AG10803 (cell line): Measurements from ENCODE around the gene LTF.
"Not testable (repeated sequence)": the region's sequence is repeated elsewhere in the genome, so short reads cannot be mapped to it uniquely, and the experiment has no call there.

Experiments
- DNase-seq: peaks from one replicate; pipeline ENCODE4 v3.0.0; 2010; ENCODE audit warnings: low read depth
- H3K4me3 ChIP-seq: 2 replicates; pipeline ENCODE4 v1.5.1; 2011; ENCODE audit warnings: mild to moderate bottlenecking, low read length, control low read depth
- TF ChIP-seq, protein P1 (sequence below): conservative IDR thresholded peaks from 2 replicates; pipeline ENCODE4 v1.5.1; 2011; ENCODE audit warnings: mild to moderate bottlenecking, low read length, control low read depth, inconsistent platforms

Gene LTF

GRCh38 chr3:46408853-46409252, 55.9 kb downstream of the LTF start:
- H3K4me3 ChIP-seq, result no peak overlapping the region
- DNase-seq, result no peak
- TF ChIP-seq, protein P1, sequence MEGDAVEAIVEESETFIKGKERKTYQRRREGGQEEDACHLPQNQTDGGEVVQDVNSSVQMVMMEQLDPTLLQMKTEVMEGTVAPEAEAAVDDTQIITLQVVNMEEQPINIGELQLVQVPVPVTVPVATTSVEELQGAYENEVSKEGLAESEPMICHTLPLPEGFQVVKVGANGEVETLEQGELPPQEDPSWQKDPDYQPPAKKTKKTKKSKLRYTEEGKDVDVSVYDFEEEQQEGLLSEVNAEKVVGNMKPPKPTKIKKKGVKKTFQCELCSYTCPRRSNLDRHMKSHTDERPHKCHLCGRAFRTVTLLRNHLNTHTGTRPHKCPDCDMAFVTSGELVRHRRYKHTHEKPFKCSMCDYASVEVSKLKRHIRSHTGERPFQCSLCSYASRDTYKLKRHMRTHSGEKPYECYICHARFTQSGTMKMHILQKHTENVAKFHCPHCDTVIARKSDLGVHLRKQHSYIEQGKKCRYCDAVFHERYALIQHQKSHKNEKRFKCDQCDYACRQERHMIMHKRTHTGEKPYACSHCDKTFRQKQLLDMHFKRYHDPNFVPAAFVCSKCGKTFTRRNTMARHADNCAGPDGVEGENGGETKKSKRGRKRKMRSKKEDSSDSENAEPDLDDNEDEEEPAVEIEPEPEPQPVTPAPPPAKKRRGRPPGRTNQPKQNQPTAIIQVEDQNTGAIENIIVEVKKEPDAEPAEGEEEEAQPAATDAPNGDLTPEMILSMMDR, result no peak

DNA sequence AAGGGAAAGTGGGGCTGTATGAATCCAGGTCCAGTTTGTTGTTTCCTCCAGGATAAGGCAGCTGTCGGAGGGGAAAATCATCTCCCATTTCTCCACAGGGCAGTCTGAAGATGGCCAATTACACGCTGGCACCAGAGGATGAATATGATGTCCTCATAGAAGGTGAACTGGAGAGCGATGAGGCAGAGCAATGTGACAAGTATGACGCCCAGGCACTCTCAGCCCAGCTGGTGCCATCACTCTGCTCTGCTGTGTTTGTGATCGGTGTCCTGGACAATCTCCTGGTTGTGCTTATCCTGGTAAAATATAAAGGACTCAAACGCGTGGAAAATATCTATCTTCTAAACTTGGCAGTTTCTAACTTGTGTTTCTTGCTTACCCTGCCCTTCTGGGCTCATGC, 56.7 kb downstream of the LTF start:
- no peak for DNase-seq
- TF ChIP-seq, protein P1, result no peak
- no peak overlapping the region for H3K4me3 ChIP-seq

DNA sequence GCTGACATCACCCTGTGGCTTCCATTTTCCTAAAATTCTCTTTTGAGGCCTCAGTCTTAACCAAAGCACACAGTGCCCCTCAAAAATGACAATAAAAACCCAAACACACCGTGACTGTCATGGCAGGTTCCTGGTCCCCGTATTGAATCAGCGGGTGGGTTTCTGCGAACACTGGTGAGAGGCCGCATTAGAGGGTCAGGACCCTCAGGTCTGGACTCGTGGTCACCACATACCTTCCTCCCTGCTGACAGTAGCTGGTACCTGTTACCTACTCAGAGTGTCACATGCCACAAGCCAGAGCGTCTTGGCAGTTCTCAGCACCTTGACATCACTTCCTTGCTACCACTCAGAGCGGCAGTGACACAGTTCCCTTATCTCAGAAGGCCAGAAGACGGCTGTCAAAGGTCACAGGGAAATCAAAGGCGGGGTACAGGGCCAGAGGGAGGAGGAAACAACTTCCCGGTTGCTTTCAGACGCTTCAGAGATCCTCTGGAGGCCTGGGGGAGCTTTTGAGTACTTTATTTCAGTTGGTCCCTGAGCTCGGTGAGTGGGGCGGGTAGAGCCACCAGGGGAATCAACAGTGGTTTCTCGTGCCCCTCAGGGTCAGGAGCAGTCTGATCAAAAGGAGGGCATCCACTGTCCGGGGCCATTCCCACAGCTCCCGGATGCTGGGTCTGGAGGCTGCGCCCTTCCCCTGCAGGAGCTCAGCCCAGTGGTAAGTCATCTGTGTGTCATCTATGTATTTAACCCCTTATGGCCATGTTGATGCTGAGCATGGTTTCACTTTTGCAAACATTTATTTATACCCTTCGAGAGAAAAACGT, 57.7 kb downstream of the LTF start, which contains the start of the genes CCR5AS and CCRL2:
Gene CCR5AS, minus strand, starts transcription at position 279 of the 824 bp plus-strand sequence.
Gene CCRL2, plus strand, starts transcription at position 472 of the 824 bp plus-strand sequence. CDS start 821 bp downstream, outside the sequence.
- DNase-seq, result peak; percentile 18
- TF ChIP-seq, protein P1, result no peak
- peak within 1 kb of the TSS; percentile 32 for H3K4me3 ChIP-seq

DNA sequence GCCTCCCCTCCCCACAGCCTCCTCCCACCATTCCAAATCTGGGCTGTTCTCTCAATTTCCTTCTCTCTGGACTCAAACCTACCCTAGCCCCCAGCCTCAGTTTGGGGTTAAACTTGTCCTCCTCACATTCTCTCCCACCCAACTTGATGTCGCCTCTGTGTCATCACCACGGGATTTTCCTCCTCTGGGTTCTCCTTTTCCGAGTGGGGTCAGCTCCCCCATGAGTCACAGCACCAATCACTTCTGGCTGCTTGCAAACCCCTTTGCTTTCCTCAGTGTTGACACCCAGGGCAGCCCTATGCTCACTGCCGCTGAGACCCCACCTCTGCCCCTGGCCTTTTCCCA, 58.3 kb downstream of the LTF start:
- TF ChIP-seq, protein P1, result no peak
- no peak for DNase-seq
- no peak overlapping the region for H3K4me3 ChIP-seq

GRCh38 chr3:46405301-46406019, 59.2 kb downstream of the LTF start:
- TF ChIP-seq, protein P1, result no peak
- H3K4me3 ChIP-seq, result no peak overlapping the region
- no peak for DNase-seq

GRCh38 chr3:46402902-46403301, 61.8 kb downstream of the LTF start:
- not testable (repeated sequence) for DNase-seq, H3K4me3 ChIP-seq

DNA sequence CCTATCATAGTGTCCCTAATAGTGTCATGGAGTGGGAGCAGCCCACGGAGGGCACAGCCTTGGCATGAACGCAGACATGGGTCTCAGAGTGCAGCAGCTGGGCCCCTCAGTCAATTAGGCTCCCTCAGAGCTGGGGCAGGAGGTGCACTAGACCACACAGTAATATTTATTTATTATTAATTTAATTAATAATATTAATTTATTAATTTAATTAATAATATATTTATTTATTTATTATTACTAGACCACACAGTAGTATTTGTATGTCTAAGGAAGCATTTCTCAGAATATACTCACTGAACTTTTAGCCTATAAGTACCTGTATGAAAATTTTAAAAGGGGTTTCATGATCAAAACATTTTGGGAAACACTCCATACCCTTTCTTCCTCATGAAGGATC, 63.1 kb downstream of the LTF start:
- no peak for DNase-seq
- TF ChIP-seq, protein P1, result no peak
- no peak overlapping the region for H3K4me3 ChIP-seq
